Neural cell (in vitro differentiated cells): ENCODE data around the gene KLHDC8B.

Source experiments
- CTCF ChIP-seq: fragments of 450-650 bp; IDR thresholded peaks from 2 replicates; pipeline ENCODE4 v1.5.1; 2014; ENCODE audit warnings: antibody characterized with exemption, mild to moderate bottlenecking, moderate library complexity; ENCODE audit not compliant: poor library complexity, severe bottlenecking
- EZH2 ChIP-seq: fragments of 200-600, 300-800 bp; shearing (Covaris generic), sonication (generic); IDR thresholded peaks from 2 replicates; pipeline ENCODE4 v1.6.1; 2014; ENCODE audit warnings: antibody characterized with exemption, low read length, borderline replicate concordance, mild to moderate bottlenecking; ENCODE audit not compliant: insufficient read depth, poor library complexity, severe bottlenecking
- POLR2AphosphoS5 ChIP-seq: IDR thresholded peaks from 2 replicates; pipeline ENCODE4 v1.6.1; 2012

- TF ChIP-seq CTCF (no peak), POLR2AphosphoS5 (no peak), EZH2 (no peak)
Measured at GRCh38 chr3:49153349-49153912, 18.0 kb upstream of the KLHDC8B start.
